HepG2 (cell line): ENCODE data around the gene KCTD6. TPM values are rescaled to one million over a fixed set of nuclear protein-coding genes. Genes with fewer than 3 reads are reported as not detected.

Experiments used
- GABPA ChIP-seq, 2 experiments: IDR thresholded peaks; 2 replicates each; pipeline ENCODE4 v1.6.1; 2011 to 2016; ENCODE audit warnings: low read depth in 2 of 2, low read length in 1 of 2, missing biosample characterization in 1 of 2, missing genetic modification characterization in 1 of 2
- KDM3A ChIP-seq: IDR thresholded peaks from 2 replicates; pipeline ENCODE4 v1.6.1; 2018; ENCODE audit warnings: low read depth, missing compliant biosample characterization
- KDM5B ChIP-seq: sonication (generic); formaldehyde crosslinking; IDR thresholded peaks from 2 replicates; pipeline ENCODE4 v1.4.0; 2020; ENCODE audit warnings: missing genetic modification reagents, mild to moderate bottlenecking, borderline replicate concordance
- MBNL3 ChIP-seq: fragments of 250-450 bp; sonication (Bioruptor Pico); conservative IDR thresholded peaks from 2 replicates; pipeline ENCODE4 v1.8.0; 2022; ENCODE audit warnings: mild to moderate bottlenecking, inconsistent platforms
- MIXL1 ChIP-seq: IDR thresholded peaks from 2 replicates; pipeline ENCODE4 v1.6.1; 2016
- REST ChIP-seq, 2 experiments: IDR thresholded peaks; 2 replicates each; pipeline ENCODE4 v1.6.1; 2011 to 2012; ENCODE audit warnings: low read length in 2 of 2, borderline replicate concordance in 1 of 2, low read depth in 1 of 2, mild to moderate bottlenecking in 1 of 2, moderate library complexity in 1 of 2
- ZC3H13 ChIP-seq: sonication (generic); formaldehyde crosslinking; IDR thresholded peaks from 2 replicates; pipeline ENCODE4 v1.8.1; 2023; ENCODE audit warnings: mild to moderate bottlenecking, missing genetic modification reagents, moderate library complexity
- ZMYM3 ChIP-seq: sonication (generic); formaldehyde crosslinking; IDR thresholded peaks from 2 replicates; pipeline ENCODE4 v1.5.1; 2020; ENCODE audit warnings: mild to moderate bottlenecking, missing genetic modification reagents
- ZNF329 ChIP-seq: sonication (generic); formaldehyde crosslinking; IDR thresholded peaks from 2 replicates; pipeline ENCODE4 v1.9.0; 2021; ENCODE audit warnings: low read depth, mild to moderate bottlenecking, missing genetic modification reagents
- ZNF547 ChIP-seq: sonication (generic); formaldehyde crosslinking; IDR thresholded peaks from 2 replicates; pipeline ENCODE4 v1.5.1; 2020; ENCODE audit warnings: mild to moderate bottlenecking, missing genetic modification reagents
- ZNF567 ChIP-seq: sonication (generic); formaldehyde crosslinking; IDR thresholded peaks from 2 replicates; pipeline ENCODE4 v1.8.1; 2023; ENCODE audit warnings: mild to moderate bottlenecking, missing genetic modification reagents, borderline replicate concordance
- ZNF605 ChIP-seq: sonication (generic); formaldehyde crosslinking; IDR thresholded peaks from 2 replicates; pipeline ENCODE4 v1.8.0; 2022; ENCODE audit warnings: mild to moderate bottlenecking, missing genetic modification reagents
- ZNF672 ChIP-seq: sonication (generic); formaldehyde crosslinking; IDR thresholded peaks from 2 replicates; pipeline ENCODE4 v1.8.1; 2022; ENCODE audit warnings: missing genetic modification reagents
- ZNF879 ChIP-seq: sonication (generic); formaldehyde crosslinking; IDR thresholded peaks from 2 replicates; pipeline ENCODE4 v1.8.1; 2023; ENCODE audit warnings: missing genetic modification reagents
- polyA plus RNA-seq, 8 experiments: library from polyadenylated mRNA; depleted of rRNA in 3 of 8; stranded (reverse) in 7 of 8; unstranded in 1 of 8; fragments of >200 nt; fragmentation: Illumina TruSeq in 4 of 8; extraction: Trizol in 4 of 8; gene quantifications; 2 replicates each; pipeline versions ENCODE4 v1.2.1 to v1.2.3, GENCODE V29; 2011 to 2016; ENCODE audit warnings: low read depth in 4 of 8, missing spikeins in 1 of 8, mixed read lengths in 1 of 8; ENCODE audit not compliant: insufficient read depth in 1 of 8
- total RNA-seq, 5 experiments: library from RNA; depleted of rRNA; stranded (reverse); fragments of >200 nt; fragmentation: Illumina TruSeq; extraction: Trizol; gene quantifications; 2 replicates each; pipeline ENCODE4 v1.2.3, GENCODE V29; 2016; ENCODE audit warnings: low read depth in 1 of 5
- TF ChIP-seq, protein P1 (sequence below): sonication (generic); formaldehyde crosslinking; IDR thresholded peaks from 2 replicates; pipeline ENCODE4 v1.4.0; 2020; ENCODE audit warnings: missing genetic modification reagents, borderline replicate concordance
- TF ChIP-seq, protein P2 (sequence below): sonication (generic); formaldehyde crosslinking; IDR thresholded peaks from 2 replicates; pipeline ENCODE4 v1.4.0; 2020; ENCODE audit warnings: mild to moderate bottlenecking, low read depth, missing genetic modification reagents

Gene KCTD6
- total and polyA plus RNA-seq, 2 of the 13 experiments (the other 11 are each of a cell fraction or from before 2014, with no cell fraction given), result 13.4 to 14.2 TPM

DNA sequence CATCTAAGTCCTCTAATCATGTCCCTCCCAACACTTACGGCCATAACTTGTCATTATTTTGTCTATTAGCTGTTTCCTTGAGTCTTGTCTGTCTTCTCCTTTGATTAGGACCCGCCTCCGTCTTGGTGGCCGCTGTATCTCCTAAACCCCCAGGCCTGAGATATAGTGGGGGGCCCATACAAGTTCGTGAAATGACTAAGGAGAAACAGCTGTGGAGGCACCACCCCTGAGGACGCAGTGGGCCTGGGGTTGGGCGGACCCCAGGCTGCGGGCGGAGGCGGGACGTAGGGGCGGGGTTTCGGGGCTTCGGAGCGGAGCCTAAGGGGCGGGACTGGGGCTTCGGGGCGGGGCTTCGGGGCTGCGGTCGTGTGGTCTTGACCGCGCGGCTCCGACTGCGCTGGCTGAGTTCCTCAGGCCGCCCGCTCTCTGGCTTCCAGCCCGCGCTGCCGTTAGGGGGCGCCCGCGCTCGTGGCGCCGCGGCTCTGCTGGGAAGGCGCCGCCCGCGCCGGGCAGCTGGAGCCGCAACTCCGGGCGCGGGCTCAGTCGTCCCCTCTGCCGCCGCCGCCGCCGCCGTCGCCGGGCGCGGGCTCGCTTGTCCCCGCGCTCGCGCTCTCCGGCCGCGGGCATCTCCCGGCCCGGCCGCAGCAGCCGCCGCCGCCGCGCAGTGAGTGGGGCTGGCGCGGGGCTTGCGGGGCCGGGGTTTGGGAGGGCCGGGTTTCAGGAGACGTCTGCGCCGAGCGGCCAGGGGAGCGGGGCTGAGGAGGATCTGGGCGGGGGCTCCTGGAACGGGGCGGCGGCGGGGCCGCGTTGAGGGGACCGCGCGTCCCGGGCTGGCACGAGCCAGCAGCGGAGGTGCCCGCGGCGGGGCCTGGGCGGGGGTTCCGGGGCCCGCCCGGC, at the start of gene KCTD6 (continued):
- TF ChIP-seq ZNF329 (CRISPR knock-in tag), result 0 out of 2 replicates have a peak, but pooled peaks have one; percentile 33
- TF ChIP-seq ZC3H13 (CRISPR knock-in tag), result no peak
- peak in 1 of 2 experiments; percentile 18; a peak in 1 of 4 replicates for TF ChIP-seq REST (IDR thresholded peaks at IDR 0.05; ENCODE audit: borderline replicate concordance in 1 of 2, low read depth in 1 of 2, low read length in 2 of 2)
- no peak for TF ChIP-seq ZNF672 (CRISPR knock-in tag)
- TF ChIP-seq, protein P1, sequence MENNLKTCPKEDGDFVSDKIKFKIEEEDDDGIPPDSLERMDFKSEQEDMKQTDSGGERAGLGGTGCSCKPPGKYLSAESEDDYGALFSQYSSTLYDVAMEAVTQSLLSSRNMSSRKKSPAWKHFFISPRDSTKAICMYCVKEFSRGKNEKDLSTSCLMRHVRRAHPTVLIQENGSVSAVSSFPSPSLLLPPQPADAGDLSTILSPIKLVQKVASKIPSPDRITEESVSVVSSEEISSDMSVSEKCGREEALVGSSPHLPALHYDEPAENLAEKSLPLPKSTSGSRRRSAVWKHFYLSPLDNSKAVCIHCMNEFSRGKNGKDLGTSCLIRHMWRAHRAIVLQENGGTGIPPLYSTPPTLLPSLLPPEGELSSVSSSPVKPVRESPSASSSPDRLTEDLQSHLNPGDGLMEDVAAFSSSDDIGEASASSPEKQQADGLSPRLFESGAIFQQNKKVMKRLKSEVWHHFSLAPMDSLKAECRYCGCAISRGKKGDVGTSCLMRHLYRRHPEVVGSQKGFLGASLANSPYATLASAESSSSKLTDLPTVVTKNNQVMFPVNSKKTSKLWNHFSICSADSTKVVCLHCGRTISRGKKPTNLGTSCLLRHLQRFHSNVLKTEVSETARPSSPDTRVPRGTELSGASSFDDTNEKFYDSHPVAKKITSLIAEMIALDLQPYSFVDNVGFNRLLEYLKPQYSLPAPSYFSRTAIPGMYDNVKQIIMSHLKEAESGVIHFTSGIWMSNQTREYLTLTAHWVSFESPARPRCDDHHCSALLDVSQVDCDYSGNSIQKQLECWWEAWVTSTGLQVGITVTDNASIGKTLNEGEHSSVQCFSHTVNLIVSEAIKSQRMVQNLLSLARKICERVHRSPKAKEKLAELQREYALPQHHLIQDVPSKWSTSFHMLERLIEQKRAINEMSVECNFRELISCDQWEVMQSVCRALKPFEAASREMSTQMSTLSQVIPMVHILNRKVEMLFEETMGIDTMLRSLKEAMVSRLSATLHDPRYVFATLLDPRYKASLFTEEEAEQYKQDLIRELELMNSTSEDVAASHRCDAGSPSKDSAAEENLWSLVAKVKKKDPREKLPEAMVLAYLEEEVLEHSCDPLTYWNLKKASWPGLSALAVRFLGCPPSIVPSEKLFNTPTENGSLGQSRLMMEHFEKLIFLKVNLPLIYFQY (CRISPR knock-in tag), result no peak
- no peak for TF ChIP-seq MIXL1
- TF ChIP-seq ZNF567 (CRISPR knock-in tag), result no peak
- TF ChIP-seq, protein P2, sequence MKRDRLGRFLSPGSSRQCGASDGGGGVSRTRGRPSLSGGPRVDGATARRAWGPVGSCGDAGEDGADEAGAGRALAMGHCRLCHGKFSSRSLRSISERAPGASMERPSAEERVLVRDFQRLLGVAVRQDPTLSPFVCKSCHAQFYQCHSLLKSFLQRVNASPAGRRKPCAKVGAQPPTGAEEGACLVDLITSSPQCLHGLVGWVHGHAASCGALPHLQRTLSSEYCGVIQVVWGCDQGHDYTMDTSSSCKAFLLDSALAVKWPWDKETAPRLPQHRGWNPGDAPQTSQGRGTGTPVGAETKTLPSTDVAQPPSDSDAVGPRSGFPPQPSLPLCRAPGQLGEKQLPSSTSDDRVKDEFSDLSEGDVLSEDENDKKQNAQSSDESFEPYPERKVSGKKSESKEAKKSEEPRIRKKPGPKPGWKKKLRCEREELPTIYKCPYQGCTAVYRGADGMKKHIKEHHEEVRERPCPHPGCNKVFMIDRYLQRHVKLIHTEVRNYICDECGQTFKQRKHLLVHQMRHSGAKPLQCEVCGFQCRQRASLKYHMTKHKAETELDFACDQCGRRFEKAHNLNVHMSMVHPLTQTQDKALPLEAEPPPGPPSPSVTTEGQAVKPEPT (CRISPR knock-in tag), result no peak
- TF ChIP-seq ZMYM3 (CRISPR knock-in tag), result no peak
- no peak for TF ChIP-seq KDM5B (CRISPR knock-in tag)
- TF ChIP-seq ZNF879 (CRISPR knock-in tag), result no peak
- no peak for TF ChIP-seq GABPA (IDR thresholded peaks at IDR 0.05; ENCODE audit: low read depth, low read length)
- no peak for TF ChIP-seq GABPA (CRISPR knock-in tag; IDR thresholded peaks at IDR 0.05; ENCODE audit: low read depth)
- no peak for TF ChIP-seq MBNL3 (CRISPR knock-in tag)
- no peak for TF ChIP-seq ZNF547 (CRISPR knock-in tag)
- peak; percentile 25; the same call in 1 of the 2 replicates for TF ChIP-seq ZNF605 (CRISPR knock-in tag)
- peak; percentile 46; the same call in 1 of the 2 replicates for TF ChIP-seq KDM3A (CRISPR knock-in tag)
